ENCODE data around the gene ALKBH6.

- TF ChIP-seq CTCF (IDR thresholded peaks at IDR 0.05; ENCODE audit: low read length) (no peak), EZH2 (IDR thresholded peaks at IDR 0.05; ENCODE audit: borderline replicate concordance, low read length) (no peak)
These were observed 44.6 kb upstream of the ALKBH6 start for GRCh38 chr19:36058481-36059179.

All from OCI-LY1 (cell line).